A549 (cell line): ENCODE data around the gene CNNM2. TPM values are rescaled to one million over a fixed set of nuclear protein-coding genes. Genes with fewer than 3 reads are reported as not detected.
"Not testable (repeated sequence)": the region's sequence is repeated elsewhere in the genome, so short reads cannot be mapped to it uniquely, and the experiment has no call there.

ENCODE experiments used
- ATAC-seq, 2 experiments: fragments of 200-7000 bp in 1 of 2; fragments of >200 bp in 1 of 2; cut with Nextera tagmentation in 1 of 2; cut with Tn5 transposase in 1 of 2; 3 replicates each; pipeline versions ENCODE4 v1.8.0 to v1.9.1; 2018 to 2020; ENCODE audit warnings: mild to moderate bottlenecking in 1 of 2, moderate library complexity in 1 of 2
- CTCF ChIA-PET: fragments of 300-600 bp; sonication (Branson Sonifier 250); formaldehyde crosslinking; extraction: SDS; loops from one replicate; lab custom pipeline; 2021; ENCODE audit warnings: antibody characterized with exemption, inconsistent platforms; lab: Yijun Ruan, JAX
- POLR2A ChIA-PET: fragments of 350-600 bp; formaldehyde crosslinking; extraction: SDS; loops from one replicate; lab custom pipeline; 2021; ENCODE audit warnings: antibody characterized with exemption, inconsistent platforms; lab: Yijun Ruan, JAX
- DNase-seq, 2 experiments: peaks; one replicate each; pipeline versions ENCODE4 v3.0.0 to v3.0.0-alpha.2; 2011 to 2016; ENCODE audit warnings: low read depth in 1 of 2, low spot score in 1 of 2
- FAIRE-seq: peaks from 2 replicates; lab custom pipeline; 2011; peaks lifted over from hg19 to GRCh38; lab: Jason Lieb, UNC
- H3K27ac ChIP-seq, 2 experiments: fragments of >200 bp; sonication (Bioruptor Twin); formaldehyde crosslinking; 3 replicates each; pipeline ENCODE4 v1.5.1; 2016 to 2017
- H3K4me1 ChIP-seq: fragments of >200 bp; sonication (Bioruptor Twin); formaldehyde crosslinking; 3 replicates; pipeline ENCODE4 v1.6.1; 2016
- H3K4me2 ChIP-seq: fragments of >200 bp; sonication (Bioruptor Twin); formaldehyde crosslinking; 3 replicates; pipeline ENCODE4 v1.6.1; 2016
- H3K4me3 ChIP-seq: fragments of >200 bp; sonication (Bioruptor Twin); formaldehyde crosslinking; 3 replicates; pipeline ENCODE4 v1.5.1; 2016
- H3K9me3 ChIP-seq: fragments of >200 bp; sonication (Bioruptor Twin); formaldehyde crosslinking; 3 replicates; pipeline ENCODE4 v1.6.1; 2016
- ATOH8 ChIP-seq: fragments of 250-450 bp; sonication (Bioruptor Pico); IDR thresholded peaks from 2 replicates; pipeline ENCODE4 v1.5.0; 2020; ENCODE audit warnings: low read depth, mild to moderate bottlenecking, moderate library complexity
- BHLHE40 ChIP-seq: IDR thresholded peaks from 2 replicates; pipeline ENCODE4 v1.6.1; 2012; ENCODE audit warnings: low read depth, low read length, inconsistent platforms
- CHD2 ChIP-seq: fragments of 150-350 bp; IDR thresholded peaks from 2 replicates; pipeline ENCODE4 v1.6.1; 2014; ENCODE audit warnings: low read length; ENCODE audit not compliant: partially characterized antibody
- CHD4 ChIP-seq: fragments of 200-600 bp; sonication (generic); IDR thresholded peaks from 2 replicates; pipeline ENCODE4 v1.6.1; 2016; ENCODE audit warnings: antibody characterized with exemption, mild to moderate bottlenecking, borderline replicate concordance
- CTCF ChIP-seq: fragments of >200 bp; sonication (Bioruptor Twin); formaldehyde crosslinking; IDR thresholded peaks from 3 replicates; pipeline ENCODE4 v1.5.1; 2016
- EHF ChIP-seq: fragments of 250-450 bp; sonication (Bioruptor Pico); IDR thresholded peaks from 2 replicates; pipeline ENCODE4 v1.5.0; 2020; ENCODE audit warnings: mild to moderate bottlenecking
- EHMT2 ChIP-seq: fragments of 200-600 bp; sonication (generic); IDR thresholded peaks from 2 replicates; pipeline ENCODE4 v1.6.1; 2016; ENCODE audit warnings: antibody characterized with exemption, low read depth, mild to moderate bottlenecking, moderate library complexity
- EP300 ChIP-seq, 2 experiments: fragments of >200 bp; sonication (Bioruptor Twin); formaldehyde crosslinking; IDR thresholded peaks; 2 replicates in 1 of 2; 3 replicates in 1 of 2; pipeline ENCODE4 v1.6.1; 2016 to 2017
- FOSL2 ChIP-seq, 2 experiments: fragments of 450-650 bp in 1 of 2; fragments of >200 bp in 1 of 2; sonication (Bioruptor Twin) in 1 of 2; formaldehyde crosslinking; IDR thresholded peaks; 2 replicates each; pipeline versions ENCODE4 v1.5.0 to v1.6.1; 2016 to 2020; ENCODE audit warnings: mild to moderate bottlenecking in 1 of 2, moderate library complexity in 1 of 2
- FOXS1 ChIP-seq: fragments of 250-450 bp; sonication (Bioruptor Pico); IDR thresholded peaks from 2 replicates; pipeline ENCODE4 v1.5.0; 2020; ENCODE audit warnings: mild to moderate bottlenecking, moderate library complexity
- HOXA7 ChIP-seq: fragments of 250-450 bp; sonication (Bioruptor Pico); IDR thresholded peaks from 2 replicates; pipeline ENCODE4 v1.5.0; 2020; ENCODE audit warnings: mild to moderate bottlenecking, moderate library complexity
- HOXB13 ChIP-seq: fragments of 250-450 bp; sonication (Bioruptor Pico); IDR thresholded peaks from 2 replicates; pipeline ENCODE4 v1.5.0; 2020; ENCODE audit warnings: low read depth, mild to moderate bottlenecking, moderate library complexity
- HOXB5 ChIP-seq: fragments of 250-450 bp; sonication (Bioruptor Pico); IDR thresholded peaks from 2 replicates; pipeline ENCODE4 v1.5.0; 2020; ENCODE audit warnings: mild to moderate bottlenecking, moderate library complexity
- JUNB ChIP-seq: fragments of >200 bp; sonication (Bioruptor Twin); formaldehyde crosslinking; IDR thresholded peaks from 2 replicates; pipeline ENCODE4 v1.6.1; 2016
- KDM1A ChIP-seq: fragments of 200-600 bp; sonication (generic); IDR thresholded peaks from 2 replicates; pipeline ENCODE4 v1.6.1; 2016; ENCODE audit warnings: low read depth, mild to moderate bottlenecking
- KDM5A ChIP-seq: fragments of 200-600 bp; sonication (generic); IDR thresholded peaks from 2 replicates; pipeline ENCODE4 v1.6.1; 2016; ENCODE audit warnings: antibody characterized with exemption, mild to moderate bottlenecking
- MYC ChIP-seq: IDR thresholded peaks from 2 replicates; pipeline ENCODE4 v1.6.1; 2012; ENCODE audit warnings: mild to moderate bottlenecking, inconsistent platforms, low read length, improper control_type of control experiment, borderline replicate concordance
- PBX3 ChIP-seq: IDR thresholded peaks from 2 replicates; pipeline ENCODE4 v1.6.1; 2012
- POLR2AphosphoS2 ChIP-seq: conservative IDR thresholded peaks from 2 replicates; pipeline ENCODE4 v1.6.1; 2012; ENCODE audit warnings: low read length, improper control_type of control experiment, inconsistent platforms
- REST ChIP-seq: fragments of 200-600 bp; sonication (generic); IDR thresholded peaks from 2 replicates; pipeline ENCODE4 v1.6.1; 2016; ENCODE audit warnings: antibody characterized with exemption, mild to moderate bottlenecking, moderate library complexity
- RNF2 ChIP-seq: fragments of 200-600 bp; sonication (generic); IDR thresholded peaks from 2 replicates; pipeline ENCODE4 v1.6.1; 2016; ENCODE audit warnings: low read depth, mild to moderate bottlenecking, antibody characterized with exemption, moderate library complexity, borderline replicate concordance
- ZNF302 ChIP-seq: fragments of 250-450 bp; sonication (Bioruptor Pico); IDR thresholded peaks from 2 replicates; pipeline ENCODE4 v1.9.0; 2021; ENCODE audit warnings: inconsistent platforms, mild to moderate bottlenecking, moderate library complexity
- ZSCAN20 ChIP-seq: fragments of 250-450 bp; sonication (Bioruptor Pico); IDR thresholded peaks from 2 replicates; pipeline ENCODE4 v1.8.0; 2022; ENCODE audit warnings: mild to moderate bottlenecking, moderate library complexity
- WGBS: methylation state at CpG from one replicate; pipeline ENCODE4 v1.1.6; 2017; ENCODE audit errors: missing lambda C conversion rate; 5-methylcytosine and 5-hydroxymethylcytosine counted together
- polyA plus RNA-seq, 4 experiments: library from polyadenylated mRNA; depleted of rRNA in 3 of 4; stranded (reverse); fragments of >200 nt; fragmentation: RNase III in 1 of 4; extraction: RNeasy Plus Mini Kit Qiagen cat#74134 plus additional on column Dnase treatment in 1 of 4; gene quantifications; 2 replicates in 3 of 4; 3 replicates in 1 of 4; pipeline ENCODE4 v1.2.3, GENCODE V29; 2011 to 2017

Gene CNNM2
- polyA plus RNA-seq, 2 of the 4 experiments (the other 2 are of a cell fraction): 6.4 to 6.9 TPM

- TF ChIP-seq ATOH8 (CRISPR knock-in tag): no peak
- no peak for TF ChIP-seq FOXS1 (CRISPR knock-in tag)
- TF ChIP-seq EHF (CRISPR knock-in tag): no peak
Measured at GRCh38 chr10:102962951-102963755, 45.1 kb downstream of the CNNM2 start (continued).

- peak overlapping the region; percentile 50 to 57; a peak in 5 of 6 replicates for H3K27ac ChIP-seq
- 62% methylated on average over 2 of the region's 2 CpGs for WGBS
- no peak for TF ChIP-seq CHD2
- no peak for TF ChIP-seq RNF2
- TF ChIP-seq POLR2AphosphoS2: no peak
- no peak for TF ChIP-seq EP300 (IDR thresholded peaks at IDR 0.05)
- TF ChIP-seq HOXB5 (CRISPR knock-in tag): no peak
- TF ChIP-seq, all 56 proteins: peak for 0
- H3K4me2 ChIP-seq: peak overlapping the region; percentile 63
- ChIA-PET POLR2A (no interaction called here), CTCF (interaction anchor here (0.8 to 1.5 kb wide), 3 partner anchors 41 to 99 kb away, joined by 3 to 6 read pairs (median 3); partner anchors contain the start of gene CNNM2)
- FAIRE-seq (peak; percentile 32), DNase-seq (no peak), ATAC-seq (no peak)
- peaks cover 49% of the 10 kb centered on the region for H3K4me1 ChIP-seq
- no peak overlapping the region for H3K4me3 ChIP-seq
- no peaks in the 10 kb centered on the region for H3K9me3 ChIP-seq
Measured at GRCh38 chr10:102963756-102964025, 45.6 kb downstream of the CNNM2 start.

- peaks cover 49% of the 10 kb centered on the region for H3K4me1 ChIP-seq
- H3K4me3 ChIP-seq, POLR2A ChIA-PET, DNase-seq, H3K9me3 ChIP-seq, FAIRE-seq, ATAC-seq: not testable (repeated sequence)
- peak overlapping the region; percentile 50 to 66; a peak in 5 of 6 replicates for H3K27ac ChIP-seq
- 81% methylated on average over 2 of the region's 2 CpGs for WGBS
- CTCF ChIA-PET: interaction anchor here (1.4 to 1.5 kb wide), 2 partner anchors 41 to 46 kb away, joined by 3 to 6 read pairs; partner anchors contain the start of gene CNNM2
- peak overlapping the region; percentile 63 for H3K4me2 ChIP-seq
Measured at GRCh38 chr10:102964064-102964463, 46.0 kb downstream of the CNNM2 start.

- ChIA-PET CTCF (interaction anchor here (1.0 to 1.5 kb wide), 4 partner anchors 14 to 99 kb away, joined by 3 to 6 read pairs (median 3); partner anchors contain the start of gene CNNM2), POLR2A (no interaction called here)
- H3K4me1 ChIP-seq: peaks cover 49% of the 10 kb centered on the region
- ATAC-seq (no peak; a peak in 1 of 6 replicates), FAIRE-seq (no peak), DNase-seq (no peak)
- WGBS: 96% methylated on average over 8 of the region's 8 CpGs
- H3K27ac ChIP-seq: peak overlapping the region; percentile 50 to 66; a peak in 5 of 6 replicates
- no peaks in the 10 kb centered on the region for H3K9me3 ChIP-seq
- H3K4me2 ChIP-seq: peak overlapping the region; percentile 63
- no peak overlapping the region for H3K4me3 ChIP-seq
- TF ChIP-seq KDM1A: no peak
- no peak for TF ChIP-seq JUNB
- TF ChIP-seq CHD2: no peak
- no peak for TF ChIP-seq BHLHE40
- no peak for TF ChIP-seq PBX3
- TF ChIP-seq ZNF302: no peak
- no peak for TF ChIP-seq HOXA7 (CRISPR knock-in tag)
- no peak for TF ChIP-seq ZSCAN20 (CRISPR knock-in tag)
- TF ChIP-seq EHMT2: no peak
- TF ChIP-seq CHD4: no peak
- no peak for TF ChIP-seq REST
- no peak for TF ChIP-seq KDM5A
- TF ChIP-seq HOXB13 (CRISPR knock-in tag): no peak
- TF ChIP-seq FOSL2 (IDR thresholded peaks at IDR 0.05): no peak
- no peak for TF ChIP-seq FOSL2 (CRISPR knock-in tag; IDR thresholded peaks at IDR 0.05)
- TF ChIP-seq CTCF: no peak
- no peak for TF ChIP-seq MYC
Measured at GRCh38 chr10:102964713-102965112, 46.6 kb downstream of the CNNM2 start.
